K562 (cell line): Measurements from ENCODE around the gene RAB27B. TPM values are rescaled to one million over a fixed set of nuclear protein-coding genes. Genes with fewer than 3 reads are reported as not detected.

Source experiments
- ATAC-seq: fragments of 200-7000 bp; cut with Tn5 transposase; 3 replicates; pipeline ENCODE4 v1.9.1; 2020; ENCODE audit warnings: moderate library complexity
- BruUV-seq: library from RNA; stranded (reverse); fragments of 400-500 nt; replicated peaks from 2 replicates; lab custom pipeline; 2021; lab: Mats Ljungman, UMichigan
- CTCF ChIA-PET: fragments of 300-600 bp; formaldehyde crosslinking; extraction: SDS; loops from one replicate; lab custom pipeline; 2021; ENCODE audit warnings: low intra/inter-chr PET ratio; lab: Yijun Ruan, JAX
- POLR2A ChIA-PET: fragments of 300-600, 350-650 bp; sonication (Branson Sonifier 250); formaldehyde crosslinking; extraction: SDS; loops from one replicate; lab custom pipeline; 2021; ENCODE audit warnings: antibody characterized with exemption, inconsistent platforms; lab: Yijun Ruan, JAX
- DNase-seq, 4 experiments: peaks; one replicate each; pipeline versions ENCODE4 v3.0.0 to v3.0.0-alpha.2; 2011 to 2018; ENCODE audit warnings: low spot score in 3 of 4, mixed read lengths in 3 of 4; ENCODE audit errors: extremely low read depth in 1 of 4
- FAIRE-seq: peaks from 2 replicates; lab custom pipeline; 2011; peaks lifted over from hg19 to GRCh38; lab: Jason Lieb, UNC
- H2AFZ ChIP-seq: 2 replicates; pipeline ENCODE4 v1.6.0; 2011; ENCODE audit warnings: low read depth, low read length, control low read depth, inconsistent platforms
- H3K27ac ChIP-seq: fragments of 200-600 bp; 3 replicates; pipeline ENCODE4 v1.8.0; 2011; ENCODE audit warnings: low read depth, mild to moderate bottlenecking, control low read depth, inconsistent platforms, low read length, moderate library complexity, mixed read lengths; ENCODE audit errors: extremely low read depth
- H3K27me3 ChIP-seq, 2 experiments: fragments of 300-600 bp in 1 of 2; 2 replicates in 1 of 2; 3 replicates in 1 of 2; pipeline versions ENCODE4 v1.6.0 to v1.8.0; 2011; ENCODE audit warnings: inconsistent platforms in 2 of 2, low read length in 2 of 2, mild to moderate bottlenecking in 1 of 2, mixed read lengths in 1 of 2, moderate library complexity in 1 of 2; ENCODE audit not compliant: control insufficient read depth in 2 of 2, insufficient read depth in 2 of 2
- H3K36me3 ChIP-seq: fragments of 300-600 bp; 3 replicates; pipeline ENCODE4 v1.8.0; 2011; ENCODE audit warnings: mild to moderate bottlenecking, low read length, inconsistent platforms; ENCODE audit not compliant: control insufficient read depth, insufficient read depth
- H3K4me1 ChIP-seq, 2 experiments: fragments of 200-600 bp in 1 of 2; replicated peaks in 1 of 2; 2 replicates in 1 of 2; 3 replicates in 1 of 2; pipeline versions ENCODE4 v1.5.1 to v1.8.0; 2011; ENCODE audit warnings: inconsistent platforms in 2 of 2, low read length in 2 of 2, mild to moderate bottlenecking in 1 of 2, mixed read lengths in 1 of 2, moderate library complexity in 1 of 2; ENCODE audit not compliant: control insufficient read depth in 2 of 2, insufficient read depth in 2 of 2
- H3K4me2 ChIP-seq: 2 replicates; pipeline ENCODE4 v1.6.1; 2011; ENCODE audit warnings: low read length, control low read depth, inconsistent platforms, mixed read lengths; ENCODE audit not compliant: insufficient read depth
- H3K4me3 ChIP-seq: fragments of 200-600 bp; sonication (generic), shearing (Covaris generic); 2 replicates; pipeline ENCODE4 v1.5.1; 2016; ENCODE audit warnings: control low read depth, inconsistent platforms
- H3K79me2 ChIP-seq: fragments of 200-600 bp; 3 replicates; pipeline ENCODE4 v1.8.0; 2011; ENCODE audit warnings: low read length, inconsistent platforms; ENCODE audit not compliant: control insufficient read depth, insufficient read depth
- H3K9ac ChIP-seq, 2 experiments: 2 replicates each; pipeline versions ENCODE4 v1.6.0 to v1.6.1; 2011; ENCODE audit warnings: low read depth in 2 of 2, low read length in 2 of 2, control low read depth in 1 of 2, inconsistent platforms in 1 of 2, mild to moderate bottlenecking in 1 of 2, mixed read lengths in 1 of 2; ENCODE audit not compliant: insufficient read depth in 1 of 2
- H3K9me1 ChIP-seq: one replicate; pipeline ENCODE4 v1.6.0; 2011; ENCODE audit warnings: inconsistent platforms, mild to moderate bottlenecking, low read length, moderate library complexity; ENCODE audit not compliant: control insufficient read depth, insufficient read depth
- H3K9me3 ChIP-seq: replicated peaks from 2 replicates; pipeline ENCODE4 v1.5.1; 2011; ENCODE audit warnings: low read depth, low read length, inconsistent platforms; ENCODE audit not compliant: control insufficient read depth, insufficient read depth
- H4K20me1 ChIP-seq: replicated peaks from 2 replicates; pipeline ENCODE4 v1.6.1; 2011; ENCODE audit warnings: low read length, inconsistent platforms, mixed read lengths; ENCODE audit not compliant: control insufficient read depth, insufficient read depth
- CBX2 ChIP-seq: fragments of 200-600 bp; sonication (generic); IDR thresholded peaks from one replicate; pipeline ENCODE4 v1.6.1; 2012; ENCODE audit warnings: mild to moderate bottlenecking, low read length, inconsistent platforms; ENCODE audit not compliant: insufficient read depth, poor library complexity, severe bottlenecking
- CREBBP ChIP-seq: IDR thresholded peaks from one replicate; pipeline ENCODE4 v1.6.1; 2012; ENCODE audit warnings: low read depth, mild to moderate bottlenecking, control low read depth, inconsistent platforms, low read length
- CTBP1 ChIP-seq: fragments of 450-650 bp; IDR thresholded peaks from 2 replicates; pipeline ENCODE4 v1.6.1; 2016; ENCODE audit warnings: borderline replicate concordance
- EZH2 ChIP-seq: IDR thresholded peaks from 2 replicates; pipeline ENCODE4 v1.6.1; 2012; ENCODE audit warnings: low read depth, mild to moderate bottlenecking, inconsistent platforms, low read length, borderline replicate concordance
- KAT8 ChIP-seq: fragments of 450-650 bp; IDR thresholded peaks from 2 replicates; pipeline ENCODE4 v1.6.1; 2016; ENCODE audit warnings: low read depth, mild to moderate bottlenecking
- KLF1 ChIP-seq: fragments of 450-650 bp; IDR thresholded peaks from 2 replicates; pipeline ENCODE4 v1.6.1; 2016; ENCODE audit warnings: missing genetic modification characterization, missing compliant biosample characterization
- LCOR ChIP-seq: sonication (generic); formaldehyde crosslinking; IDR thresholded peaks from 2 replicates; pipeline ENCODE4 v1.8.0; 2022; ENCODE audit warnings: mild to moderate bottlenecking, missing genetic modification reagents
- MAFF ChIP-seq: IDR thresholded peaks from 2 replicates; pipeline ENCODE4 v1.6.1; 2012; ENCODE audit warnings: low read length, improper control_type of control experiment
- ZNF146 ChIP-seq: IDR thresholded peaks from one replicate; pipeline ENCODE4 v1.6.1; 2018; ENCODE audit warnings: missing compliant biosample characterization; ENCODE audit not compliant: unreplicated experiment
- WGBS: fragments of 100-300 bp; shearing (Covaris generic); methylation state at CpG from one replicate; pipeline ENCODE4 v1.1.6; 2016; ENCODE audit warnings: low coverage, mixed read lengths; ENCODE audit not compliant: insufficient coverage; ENCODE audit errors: missing lambda C conversion rate; 5-methylcytosine and 5-hydroxymethylcytosine counted together
- in situ Hi-C: fragments of 300-500 bp; cut with MboI; formaldehyde crosslinking; loops from 4 replicates; pipeline ENCODE4 v1.15.0; 2018; ENCODE audit warnings: inconsistent platforms, mixed read lengths
- intact Hi-C: fragments of 100-400 bp; cut with micrococcal nuclease; formaldehyde crosslinking; loops from 2 replicates; pipeline ENCODE4 v1.14.2; 2022
- polyA plus RNA-seq, 8 experiments: library from polyadenylated mRNA; depleted of rRNA in 4 of 8; stranded (reverse) in 5 of 8; unstranded in 3 of 8; fragments of >200 nt; fragmentation: Nextera tagmentation in 2 of 8; fragmentation: Illumina TruSeq in 1 of 8; extraction: Ambion mirVana in 2 of 8; extraction: Trizol in 1 of 8; gene quantifications; 2 replicates each; pipeline versions ENCODE4 v1.2.1 to v1.2.3, GENCODE V29; 2011 to 2014; ENCODE audit warnings: inconsistent platforms in 1 of 8, missing spikeins in 1 of 8
- total RNA-seq, 7 experiments: library from RNA; depleted of rRNA in 6 of 7; stranded (reverse); fragments of >200 nt in 6 of 7; fragmentation: Illumina TruSeq in 2 of 7; extraction: Trizol in 2 of 7; gene quantifications; 2 replicates each; pipeline versions ENCODE4 v1.2.1 to v1.2.3, GENCODE V29; 2011 to 2021; ENCODE audit warnings: low replicate concordance in 1 of 7
- TF ChIP-seq, protein P1 (sequence below): fragments of 250-450 bp; sonication (Bioruptor Pico); IDR thresholded peaks from 2 replicates; pipeline ENCODE4 v1.4.0; 2020
- TF ChIP-seq, protein P2 (sequence below): fragments of 250-450 bp; sonication (Bioruptor Pico); IDR thresholded peaks from 2 replicates; pipeline ENCODE4 v1.4.0; 2020; ENCODE audit warnings: mild to moderate bottlenecking
- TF ChIP-seq, protein P3 (sequence below): sonication (generic); formaldehyde crosslinking; IDR thresholded peaks from 2 replicates; pipeline ENCODE4 v1.8.1; 2022; ENCODE audit warnings: missing genetic modification reagents
- TF ChIP-seq, protein P4 (sequence below): fragments of 450-650 bp; IDR thresholded peaks from 2 replicates; pipeline ENCODE4 v1.6.1; 2017; ENCODE audit warnings: mild to moderate bottlenecking, moderate library complexity

The RAB27B gene
- total and polyA plus RNA-seq, 9 of the 15 experiments (the other 6 are each of a cell fraction or from before 2014, with no cell fraction given), result 0.44 to 5.7 (median 1.2) TPM

DNA sequence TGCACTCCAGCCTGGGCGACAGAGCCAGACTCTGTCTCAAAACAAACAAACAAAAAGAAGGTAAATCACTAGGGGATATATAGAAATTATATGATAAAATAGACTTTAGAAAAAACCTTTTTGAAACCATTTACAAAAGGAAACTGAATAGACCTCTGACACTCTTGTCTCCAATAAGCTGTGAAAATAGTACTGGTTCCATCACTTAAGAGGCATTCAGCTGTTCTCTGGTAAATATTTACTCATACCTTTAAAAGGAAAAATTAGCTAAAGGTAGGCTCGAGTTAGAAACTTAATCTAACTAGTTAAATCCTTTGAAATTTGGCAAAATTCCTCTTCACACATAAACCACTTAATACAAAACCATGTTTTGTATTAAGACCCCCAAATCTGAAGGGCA, 21.4 kb downstream of the RAB27B start:
- Histone ChIP-seq H3K9ac (no peak overlapping the region), H3K27ac (no peak overlapping the region), H3K4me2 (no peak overlapping the region), H2AFZ (no peak overlapping the region), H3K9me3 (no peaks in the 10 kb centered on the region), H3K27me3 (no peaks in the 10 kb centered on the region), H4K20me1 (no peaks in the 10 kb centered on the region), H3K79me2 (no peaks in the 10 kb centered on the region), H3K4me3 (no peak overlapping the region), H3K9me1 (no peaks in the 10 kb centered on the region), H3K36me3 (no peaks in the 10 kb centered on the region), H3K4me1 (peaks cover 0 to 4% of the 10 kb centered on the region in 2 experiments; a peak in 4 of 5 replicates)
- no peak for ATAC-seq
- in situ Hi-C loops (no loop called here), intact Hi-C loops (no loop called here)
- DNase-seq, result no peak
- BruUV-seq, result no TSS peak
- 33% methylated on average over 2 of the region's 2 CpGs for WGBS
- FAIRE-seq, result no peak
- POLR2A ChIA-PET, result no interaction called here
- CTCF ChIA-PET, result no interaction called here
- TF ChIP-seq, protein P1, sequence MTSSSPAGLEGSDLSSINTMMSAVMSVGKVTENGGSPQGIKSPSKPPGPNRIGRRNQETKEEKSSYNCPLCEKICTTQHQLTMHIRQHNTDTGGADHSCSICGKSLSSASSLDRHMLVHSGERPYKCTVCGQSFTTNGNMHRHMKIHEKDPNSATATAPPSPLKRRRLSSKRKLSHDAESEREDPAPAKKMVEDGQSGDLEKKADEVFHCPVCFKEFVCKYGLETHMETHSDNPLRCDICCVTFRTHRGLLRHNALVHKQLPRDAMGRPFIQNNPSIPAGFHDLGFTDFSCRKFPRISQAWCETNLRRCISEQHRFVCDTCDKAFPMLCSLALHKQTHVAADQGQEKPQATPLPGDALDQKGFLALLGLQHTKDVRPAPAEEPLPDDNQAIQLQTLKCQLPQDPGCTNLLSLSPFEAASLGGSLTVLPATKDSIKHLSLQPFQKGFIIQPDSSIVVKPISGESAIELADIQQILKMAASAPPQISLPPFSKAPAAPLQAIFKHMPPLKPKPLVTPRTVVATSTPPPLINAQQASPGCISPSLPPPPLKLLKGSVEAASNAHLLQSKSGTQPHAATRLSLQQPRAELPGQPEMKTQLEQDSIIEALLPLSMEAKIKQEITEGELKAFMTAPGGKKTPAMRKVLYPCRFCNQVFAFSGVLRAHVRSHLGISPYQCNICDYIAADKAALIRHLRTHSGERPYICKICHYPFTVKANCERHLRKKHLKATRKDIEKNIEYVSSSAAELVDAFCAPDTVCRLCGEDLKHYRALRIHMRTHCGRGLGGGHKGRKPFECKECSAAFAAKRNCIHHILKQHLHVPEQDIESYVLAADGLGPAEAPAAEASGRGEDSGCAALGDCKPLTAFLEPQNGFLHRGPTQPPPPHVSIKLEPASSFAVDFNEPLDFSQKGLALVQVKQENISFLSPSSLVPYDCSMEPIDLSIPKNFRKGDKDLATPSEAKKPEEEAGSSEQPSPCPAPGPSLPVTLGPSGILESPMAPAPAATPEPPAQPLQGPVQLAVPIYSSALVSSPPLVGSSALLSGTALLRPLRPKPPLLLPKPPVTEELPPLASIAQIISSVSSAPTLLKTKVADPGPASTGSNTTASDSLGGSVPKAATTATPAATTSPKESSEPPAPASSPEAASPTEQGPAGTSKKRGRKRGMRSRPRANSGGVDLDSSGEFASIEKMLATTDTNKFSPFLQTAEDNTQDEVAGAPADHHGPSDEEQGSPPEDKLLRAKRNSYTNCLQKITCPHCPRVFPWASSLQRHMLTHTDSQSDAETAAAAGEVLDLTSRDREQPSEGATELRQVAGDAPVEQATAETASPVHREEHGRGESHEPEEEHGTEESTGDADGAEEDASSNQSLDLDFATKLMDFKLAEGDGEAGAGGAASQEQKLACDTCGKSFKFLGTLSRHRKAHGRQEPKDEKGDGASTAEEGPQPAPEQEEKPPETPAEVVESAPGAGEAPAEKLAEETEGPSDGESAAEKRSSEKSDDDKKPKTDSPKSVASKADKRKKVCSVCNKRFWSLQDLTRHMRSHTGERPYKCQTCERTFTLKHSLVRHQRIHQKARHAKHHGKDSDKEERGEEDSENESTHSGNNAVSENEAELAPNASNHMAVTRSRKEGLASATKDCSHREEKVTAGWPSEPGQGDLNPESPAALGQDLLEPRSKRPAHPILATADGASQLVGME (CRISPR knock-in tag), result no peak
- no peak for TF ChIP-seq CREBBP
- TF ChIP-seq, protein P2, sequence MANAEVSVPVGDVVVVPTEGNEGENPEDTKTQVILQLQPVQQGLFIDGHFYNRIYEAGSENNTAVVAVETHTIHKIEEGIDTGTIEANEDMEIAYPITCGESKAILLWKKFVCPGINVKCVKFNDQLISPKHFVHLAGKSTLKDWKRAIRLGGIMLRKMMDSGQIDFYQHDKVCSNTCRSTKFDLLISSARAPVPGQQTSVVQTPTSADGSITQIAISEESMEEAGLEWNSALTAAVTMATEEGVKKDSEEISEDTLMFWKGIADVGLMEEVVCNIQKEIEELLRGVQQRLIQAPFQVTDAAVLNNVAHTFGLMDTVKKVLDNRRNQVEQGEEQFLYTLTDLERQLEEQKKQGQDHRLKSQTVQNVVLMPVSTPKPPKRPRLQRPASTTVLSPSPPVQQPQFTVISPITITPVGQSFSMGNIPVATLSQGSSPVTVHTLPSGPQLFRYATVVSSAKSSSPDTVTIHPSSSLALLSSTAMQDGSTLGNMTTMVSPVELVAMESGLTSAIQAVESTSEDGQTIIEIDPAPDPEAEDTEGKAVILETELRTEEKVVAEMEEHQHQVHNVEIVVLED, result no peak
- no peak for TF ChIP-seq MAFF
- no peak for TF ChIP-seq ZNF146 (CRISPR knock-in tag)
- no peak for TF ChIP-seq LCOR (CRISPR knock-in tag)
- TF ChIP-seq CBX2, result no peak
- no peak for TF ChIP-seq EZH2
- TF ChIP-seq KAT8, result no peak
- no peak for TF ChIP-seq CTBP1
- TF ChIP-seq, protein P3, sequence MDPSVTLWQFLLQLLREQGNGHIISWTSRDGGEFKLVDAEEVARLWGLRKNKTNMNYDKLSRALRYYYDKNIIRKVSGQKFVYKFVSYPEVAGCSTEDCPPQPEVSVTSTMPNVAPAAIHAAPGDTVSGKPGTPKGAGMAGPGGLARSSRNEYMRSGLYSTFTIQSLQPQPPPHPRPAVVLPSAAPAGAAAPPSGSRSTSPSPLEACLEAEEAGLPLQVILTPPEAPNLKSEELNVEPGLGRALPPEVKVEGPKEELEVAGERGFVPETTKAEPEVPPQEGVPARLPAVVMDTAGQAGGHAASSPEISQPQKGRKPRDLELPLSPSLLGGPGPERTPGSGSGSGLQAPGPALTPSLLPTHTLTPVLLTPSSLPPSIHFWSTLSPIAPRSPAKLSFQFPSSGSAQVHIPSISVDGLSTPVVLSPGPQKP (CRISPR knock-in tag), result no peak
- TF ChIP-seq, protein P4, sequence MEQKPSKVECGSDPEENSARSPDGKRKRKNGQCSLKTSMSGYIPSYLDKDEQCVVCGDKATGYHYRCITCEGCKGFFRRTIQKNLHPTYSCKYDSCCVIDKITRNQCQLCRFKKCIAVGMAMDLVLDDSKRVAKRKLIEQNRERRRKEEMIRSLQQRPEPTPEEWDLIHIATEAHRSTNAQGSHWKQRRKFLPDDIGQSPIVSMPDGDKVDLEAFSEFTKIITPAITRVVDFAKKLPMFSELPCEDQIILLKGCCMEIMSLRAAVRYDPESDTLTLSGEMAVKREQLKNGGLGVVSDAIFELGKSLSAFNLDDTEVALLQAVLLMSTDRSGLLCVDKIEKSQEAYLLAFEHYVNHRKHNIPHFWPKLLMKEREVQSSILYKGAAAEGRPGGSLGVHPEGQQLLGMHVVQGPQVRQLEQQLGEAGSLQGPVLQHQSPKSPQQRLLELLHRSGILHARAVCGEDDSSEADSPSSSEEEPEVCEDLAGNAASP, result no peak
- TF ChIP-seq KLF1 (tag), result no peak
